Measurements from ENCODE around the gene NR2F1-AS1.
"Not testable (repeated sequence)": the region's sequence is repeated elsewhere in the genome, so short reads cannot be mapped to it uniquely, and the experiment has no call there.

The NR2F1-AS1 gene

GRCh38 chr5:93575461-93576414, 5.3 kb downstream of the NR2F1-AS1 start:
- DNase-seq = no peak

GRCh38 chr5:93574491-93575305, 6.3 kb downstream of the NR2F1-AS1 start:
- no peak for DNase-seq

- DNase-seq = no peak
Measured at GRCh38 chr5:93573354-93574351, 7.4 kb downstream of the NR2F1-AS1 start.

GRCh38 chr5:93572608-93573353, 8.2 kb downstream of the NR2F1-AS1 start:
- no peak for DNase-seq

- no peak for DNase-seq
Measured at GRCh38 chr5:93572101-93572607, 8.9 kb downstream of the NR2F1-AS1 start.

GRCh38 chr5:93571114-93571949, 9.7 kb downstream of the NR2F1-AS1 start:
- no peak for DNase-seq

GRCh38 chr5:93570294-93571113, 10.5 kb downstream of the NR2F1-AS1 start:
- DNase-seq = no peak

GRCh38 chr5:93569300-93570160, 11.5 kb downstream of the NR2F1-AS1 start:
- no peak for DNase-seq

GRCh38 chr5:93567424-93567823, 13.6 kb downstream of the NR2F1-AS1 start:
- no peak for DNase-seq

GRCh38 chr5:93566091-93566490, 14.9 kb downstream of the NR2F1-AS1 start:
- DNase-seq = no peak

- no peak for DNase-seq
Measured at GRCh38 chr5:93557021-93557604, 23.9 kb downstream of the NR2F1-AS1 start.

- DNase-seq = not testable (repeated sequence)
Measured at GRCh38 chr5:93549594-93549993, 31.4 kb downstream of the NR2F1-AS1 start.

- no peak for DNase-seq
Measured at GRCh38 chr5:93545872-93546271, 35.1 kb downstream of the NR2F1-AS1 start.

GRCh38 chr5:93532370-93532769, 48.6 kb downstream of the NR2F1-AS1 start:
- no peak for DNase-seq

- DNase-seq = not testable (repeated sequence)
Measured at GRCh38 chr5:93521815-93522214, 59.2 kb downstream of the NR2F1-AS1 start.

GRCh38 chr5:93519740-93520139, 61.3 kb downstream of the NR2F1-AS1 start:
- no peak for DNase-seq

- DNase-seq = no peak
Measured at GRCh38 chr5:93517828-93518227, 63.2 kb downstream of the NR2F1-AS1 start.

- DNase-seq = no peak
Measured at GRCh38 chr5:93513298-93513697, 67.7 kb downstream of the NR2F1-AS1 start.

Data from hematopoietic multipotent progenitor cell treated with erythropoietin and hydrocortisone succinate and interleukin-3 and kit ligand, for 6 days (in vitro differentiated cells).